HG03469 (cell line): ENCODE results near the gene PAFAH2.
"Not testable (repeated sequence)": the region's sequence is repeated elsewhere in the genome, so short reads cannot be mapped to it uniquely, and the experiment has no call there.

Experiments used
- ATAC-seq: cut with Tn5 transposase; IDR thresholded peaks from one replicate; pipeline ENCODE4 v1.9.1; 2021; ENCODE audit warnings: mild to moderate bottlenecking, moderate library complexity, moderate number of reproducible peaks; ENCODE audit not compliant: unreplicated experiment

The PAFAH2 gene

DNA sequence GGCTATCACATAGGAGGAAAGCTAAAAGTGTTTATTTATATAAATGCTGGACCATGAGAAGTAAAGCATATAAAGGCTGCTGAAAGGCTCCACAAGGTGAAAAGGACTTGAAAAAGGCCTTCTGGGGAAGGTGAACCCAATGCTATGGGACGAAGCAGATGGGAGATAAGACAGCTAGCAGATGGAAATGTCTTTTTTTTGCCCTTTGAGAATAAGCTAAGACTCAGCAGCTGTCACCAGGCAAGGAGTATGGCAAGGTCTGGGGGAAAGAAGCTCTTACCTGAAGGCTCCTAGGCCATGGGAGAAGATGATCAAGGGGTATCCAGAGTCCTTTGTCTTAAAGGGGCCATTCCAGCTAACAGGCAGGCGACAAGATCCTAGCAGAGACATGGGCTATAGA lies 9.9 kb downstream of the PAFAH2 start:
- ATAC-seq = no peak

GRCh38 chr1:25986773-25987172 lies 11.1 kb downstream of the PAFAH2 start:
- not testable (repeated sequence) for ATAC-seq

DNA sequence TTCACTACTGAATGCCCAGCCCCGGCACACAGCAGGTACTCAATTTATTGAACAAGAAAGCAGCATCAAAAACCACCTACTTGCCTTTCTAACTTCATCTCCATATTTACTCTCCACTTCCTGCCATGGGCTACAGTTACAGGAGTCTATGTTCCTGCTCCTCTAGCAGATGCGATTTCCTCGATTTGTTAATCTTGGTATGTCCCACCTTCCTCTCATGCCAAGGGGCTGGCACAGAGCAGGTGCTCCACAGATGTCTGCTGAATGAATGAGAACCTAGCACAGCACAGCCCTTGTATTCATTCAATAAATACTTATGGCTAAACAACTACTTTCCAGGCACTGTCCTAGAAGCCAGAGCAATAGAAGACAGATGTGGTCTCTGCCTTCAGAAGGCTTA lies 12.2 kb downstream of the PAFAH2 start:
- no peak for ATAC-seq

DNA sequence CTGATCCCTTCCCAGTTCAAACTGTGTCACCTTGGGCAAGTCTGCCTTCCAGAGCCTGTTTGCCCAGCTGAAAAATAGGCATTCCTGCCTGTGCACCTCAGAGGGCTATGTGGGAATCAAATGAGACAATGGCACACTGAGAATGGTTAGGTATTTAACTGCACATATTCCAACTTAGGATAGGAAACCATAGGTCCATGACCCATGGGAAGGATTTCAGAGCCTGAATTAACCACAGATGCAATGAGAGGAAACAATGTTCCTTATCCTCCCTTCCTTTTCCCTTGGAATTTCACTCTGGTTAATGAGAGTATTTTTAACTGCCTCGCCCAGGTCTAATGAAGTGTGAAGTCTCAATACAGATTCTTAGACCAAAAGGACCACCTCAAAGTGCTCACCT lies 12.7 kb downstream of the PAFAH2 start:
- no peak for ATAC-seq

GRCh38 chr1:25979210-25979609 lies 18.7 kb downstream of the PAFAH2 start:
- ATAC-seq = no peak

- ATAC-seq = no peak
Observed at GRCh38 chr1:25978403-25978802, 19.5 kb downstream of the PAFAH2 start.

- ATAC-seq = no peak
Observed at GRCh38 chr1:25977801-25978200, 20.1 kb downstream of the PAFAH2 start.

DNA sequence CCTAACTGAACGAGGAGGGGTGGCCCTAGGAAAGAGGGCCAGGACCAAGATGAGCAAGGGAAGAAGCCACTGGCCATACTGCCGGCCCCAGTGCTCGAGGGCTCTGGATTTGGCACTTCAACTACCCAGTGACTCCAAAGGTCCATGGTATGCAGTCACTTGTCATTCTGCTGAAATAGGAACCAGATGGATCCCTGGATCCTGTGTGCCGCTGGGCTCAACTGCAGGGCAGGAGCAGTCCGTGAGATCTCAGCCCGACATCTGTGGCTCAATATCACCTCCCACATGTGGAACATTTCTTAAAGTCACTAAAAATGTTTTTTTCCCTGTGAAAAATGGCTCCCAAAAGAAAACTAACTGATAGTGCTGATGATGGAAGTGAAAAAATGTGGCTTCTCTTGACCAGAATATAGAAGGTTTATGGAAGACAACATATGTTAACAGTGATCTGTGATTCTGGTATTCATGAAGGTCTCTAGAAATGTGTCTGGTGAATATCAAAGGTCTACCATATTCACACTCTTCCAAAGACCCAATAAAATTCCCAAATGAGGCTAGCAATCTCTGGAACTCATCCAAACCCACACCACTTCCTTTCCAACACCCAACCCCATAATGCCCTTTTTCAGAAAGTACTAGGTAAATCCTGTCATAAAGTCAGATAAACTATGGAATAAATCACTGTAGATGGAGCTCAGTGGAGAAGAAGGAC lies 24.1 kb downstream of the PAFAH2 start:
- no peak for ATAC-seq

- no peak for ATAC-seq
Observed at GRCh38 chr1:25971811-25972180, 26.1 kb downstream of the PAFAH2 start.

DNA sequence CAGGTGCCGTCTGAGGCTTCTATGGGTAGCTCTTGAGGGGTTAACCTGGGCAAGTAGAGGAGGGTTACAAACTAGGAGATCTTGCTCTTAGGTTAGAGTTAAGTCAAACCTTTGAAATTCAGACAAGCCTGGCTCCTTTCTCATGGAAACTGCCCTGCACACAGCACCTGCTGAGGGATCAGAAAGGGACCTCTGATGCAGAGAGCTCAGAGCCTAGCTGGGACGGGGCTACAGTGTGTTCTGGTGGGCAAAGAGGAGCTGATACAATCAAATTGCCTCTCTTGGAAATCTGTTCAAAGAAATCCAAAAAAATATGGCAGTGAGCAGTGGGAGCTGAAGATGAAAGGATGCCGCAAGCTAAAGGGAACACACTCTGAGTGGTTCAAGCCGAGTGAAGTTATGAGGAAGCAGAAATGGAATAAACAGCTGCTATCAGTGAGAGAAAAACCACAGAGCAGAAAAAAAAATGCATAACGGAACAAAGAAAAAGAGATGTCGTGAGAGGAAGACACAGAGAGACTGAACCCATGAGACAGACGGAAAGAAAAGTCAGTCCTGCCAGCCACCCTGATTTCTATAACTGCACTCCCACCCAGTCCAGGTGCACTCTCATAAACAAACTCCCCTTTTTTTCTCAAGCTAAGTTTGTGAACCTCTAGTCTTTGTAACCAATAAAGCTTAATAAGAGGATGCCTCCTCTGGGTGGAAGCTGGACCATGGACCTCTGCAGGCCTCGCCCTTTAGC lies 26.6 kb downstream of the PAFAH2 start:
- no peak for ATAC-seq

GRCh38 chr1:25967308-25967707 lies 30.6 kb downstream of the PAFAH2 start:
- ATAC-seq = no peak

GRCh38 chr1:25959611-25960010 lies 38.3 kb downstream of the PAFAH2 start:
- no peak for ATAC-seq

GRCh38 chr1:25958465-25958864 lies 39.4 kb downstream of the PAFAH2 start:
- ATAC-seq = no peak

DNA sequence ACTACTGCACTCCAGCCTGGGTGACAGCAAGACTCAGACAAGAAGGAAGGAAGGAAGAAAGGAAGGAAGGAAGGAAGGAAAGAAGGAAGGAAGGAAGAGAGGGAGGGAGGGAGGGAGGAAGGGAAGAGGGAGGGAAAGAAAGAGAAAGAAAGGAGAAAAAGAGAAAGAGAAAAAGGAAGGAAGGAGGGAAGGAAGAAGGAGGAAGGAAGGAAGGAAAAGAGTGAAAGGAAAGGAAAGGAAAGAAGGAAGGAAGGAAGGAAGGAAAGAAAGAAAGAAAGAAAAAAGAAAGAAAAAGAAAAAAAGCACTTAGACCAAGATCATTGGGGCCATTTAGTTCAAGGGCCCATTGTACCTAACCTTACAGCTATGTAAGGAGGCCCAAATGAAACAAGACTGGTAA lies 42.3 kb downstream of the PAFAH2 start:
- no peak for ATAC-seq

GRCh38 chr1:25954282-25954938 lies 43.5 kb downstream of the PAFAH2 start:
- no peak for ATAC-seq

GRCh38 chr1:25952841-25953401 lies 44.9 kb downstream of the PAFAH2 start:
- no peak for ATAC-seq

DNA sequence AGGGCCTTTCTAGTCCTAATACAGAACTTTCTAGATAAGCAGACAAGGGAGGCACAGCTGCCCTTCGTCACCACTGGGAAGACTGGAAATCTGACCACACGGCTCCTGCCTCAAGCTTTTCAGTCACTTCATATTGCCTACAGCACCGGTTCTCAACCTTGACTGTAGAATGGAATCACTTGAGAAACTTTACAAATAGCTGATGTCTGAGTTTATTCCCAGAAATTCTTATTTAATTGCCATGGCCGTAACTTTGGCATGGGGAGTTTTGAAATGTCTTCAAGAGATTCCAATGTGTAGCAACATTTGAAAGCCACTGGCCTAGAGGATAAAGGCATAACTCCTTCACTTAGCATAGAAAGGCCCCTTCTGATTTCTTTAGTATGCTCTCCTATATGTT lies 49.2 kb downstream of the PAFAH2 start:
- ATAC-seq = no peak

GRCh38 chr1:25947027-25947426 lies 50.8 kb downstream of the PAFAH2 start:
- ATAC-seq = no peak

- ATAC-seq = no peak
Observed at GRCh38 chr1:25945761-25946160, 52.1 kb downstream of the PAFAH2 start.

DNA sequence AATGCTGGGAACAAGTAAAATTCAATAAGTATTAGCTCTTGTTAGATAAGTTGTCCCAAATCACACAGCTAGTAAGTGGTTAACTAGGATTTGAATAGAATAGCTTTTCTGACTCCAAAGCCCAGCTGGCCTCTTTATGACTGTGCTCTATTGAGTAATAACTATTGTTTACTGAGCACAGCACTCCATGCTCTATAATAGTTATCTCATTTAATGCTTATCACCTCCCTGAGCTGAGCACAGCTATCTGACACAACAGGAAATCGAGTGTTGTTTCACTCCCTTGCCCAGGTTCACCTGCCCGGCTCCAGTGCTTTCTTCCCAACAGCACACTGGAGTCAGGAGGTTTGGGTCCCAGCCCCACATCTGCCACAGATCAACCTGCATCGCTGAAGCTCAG lies 52.9 kb downstream of the PAFAH2 start:
- ATAC-seq = no peak

GRCh38 chr1:25943511-25943910 lies 54.4 kb downstream of the PAFAH2 start:
- ATAC-seq = not testable (repeated sequence)

- ATAC-seq = no peak
Observed at GRCh38 chr1:25936947-25937346, 60.9 kb downstream of the PAFAH2 start.
